HepG2 (cell line): ENCODE results near the gene CISH. TPM values are rescaled to one million over a fixed set of nuclear protein-coding genes. Genes with fewer than 3 reads are reported as not detected.
A peak's percentile ranks its signal among the peaks of the same experiment; 100 is the strongest.

Source experiments
- ATAC-seq: fragments of 200-7000 bp; cut with Tn5 transposase; 3 replicates; pipeline ENCODE4 v1.9.1; 2020; ENCODE audit warnings: mild to moderate bottlenecking, moderate library complexity
- BruUV-seq: library from RNA; stranded (reverse); fragments of 400-500 nt; replicated peaks from 2 replicates; lab custom pipeline; 2021; lab: Mats Ljungman, UMichigan
- CTCF ChIA-PET: fragments of 300-600 bp; formaldehyde crosslinking; extraction: SDS; loops from one replicate; lab custom pipeline; 2021; ENCODE audit warnings: low total read pairs, inconsistent platforms, low intra/inter-chr PET ratio; lab: Yijun Ruan, JAX
- POLR2A ChIA-PET: fragments of 350-600 bp; sonication (Branson Sonifier 250); formaldehyde crosslinking; loops from one replicate; lab custom pipeline; 2020; ENCODE audit warnings: antibody characterized with exemption, inconsistent platforms; lab: Yijun Ruan, JAX
- DNase-seq: peaks from one replicate; pipeline ENCODE4 v3.0.0-alpha.2; 2015; ENCODE audit warnings: low spot score
- FAIRE-seq: peaks from 3 replicates; lab custom pipeline; 2011; peaks lifted over from hg19 to GRCh38; lab: Jason Lieb, UNC
- H2AFZ ChIP-seq: one replicate; pipeline ENCODE4 v1.6.1; 2011; ENCODE audit warnings: low read length, inconsistent platforms
- H3K27ac ChIP-seq: fragments of 300-600 bp; 3 replicates; pipeline ENCODE4 v1.8.0; 2011; ENCODE audit warnings: mixed run types, mild to moderate bottlenecking, mixed read lengths, low read length, inconsistent platforms; ENCODE audit not compliant: insufficient read depth; ENCODE audit errors: extremely low read length
- H3K27me3 ChIP-seq, 2 experiments: fragments of 200-600 bp in 1 of 2; 2 replicates in 1 of 2; 3 replicates in 1 of 2; pipeline versions ENCODE4 v1.6.0 to v1.8.0; 2011; ENCODE audit warnings: low read length in 2 of 2, mild to moderate bottlenecking in 2 of 2, moderate library complexity in 2 of 2, inconsistent platforms in 1 of 2; ENCODE audit not compliant: insufficient read depth in 2 of 2, control insufficient read depth in 1 of 2
- H3K36me3 ChIP-seq, 2 experiments: fragments of 200-600 bp in 1 of 2; replicated peaks in 1 of 2; 2 replicates in 1 of 2; 3 replicates in 1 of 2; pipeline versions ENCODE4 v1.5.1 to v1.8.0; 2011; ENCODE audit warnings: low read length in 2 of 2, inconsistent platforms in 1 of 2; ENCODE audit not compliant: insufficient read depth in 2 of 2, control insufficient read depth in 1 of 2
- H3K4me1 ChIP-seq: 2 replicates; pipeline ENCODE4 v1.5.1; 2012; ENCODE audit warnings: low read length, inconsistent platforms; ENCODE audit not compliant: insufficient read depth
- H3K4me2 ChIP-seq: 2 replicates; pipeline ENCODE4 v1.6.0; 2011; ENCODE audit warnings: low read depth, low read length, inconsistent platforms
- H3K4me3 ChIP-seq, 3 experiments: fragments of 200-600 bp in 1 of 3; sonication (generic), shearing (Covaris generic) in 1 of 3; replicated peaks in 1 of 3; 2 replicates each; pipeline ENCODE4 v1.5.1; 2011 to 2016; ENCODE audit warnings: low read length in 3 of 3, inconsistent platforms in 2 of 3, low read depth in 2 of 3, mild to moderate bottlenecking in 2 of 3, control low read depth in 1 of 3, mixed read lengths in 1 of 3; ENCODE audit not compliant: insufficient read depth in 1 of 3
- H3K79me2 ChIP-seq: one replicate; pipeline ENCODE4 v1.6.1; 2011; ENCODE audit warnings: low read length, inconsistent platforms; ENCODE audit not compliant: insufficient read depth
- H3K9ac ChIP-seq: 2 replicates; pipeline ENCODE4 v1.6.0; 2011; ENCODE audit warnings: mild to moderate bottlenecking, low read depth, low read length, inconsistent platforms; ENCODE audit not compliant: insufficient read depth
- H3K9me3 ChIP-seq: 2 replicates; pipeline ENCODE4 v1.5.1; 2012; ENCODE audit warnings: mild to moderate bottlenecking, low read length
- H4K20me1 ChIP-seq: 2 replicates; pipeline ENCODE4 v1.6.0; 2011; ENCODE audit warnings: inconsistent platforms, mild to moderate bottlenecking, low read length, moderate library complexity; ENCODE audit not compliant: insufficient read depth
- KDM1A ChIP-seq: IDR thresholded peaks from 2 replicates; pipeline ENCODE4 v1.6.1; 2016; ENCODE audit warnings: missing compliant biosample characterization
- SALL2 ChIP-seq: sonication (generic); formaldehyde crosslinking; IDR thresholded peaks from 2 replicates; pipeline ENCODE4 v1.8.1; 2023; ENCODE audit warnings: mild to moderate bottlenecking, missing genetic modification reagents, inconsistent platforms
- SMC3 ChIP-seq: IDR thresholded peaks from 2 replicates; pipeline ENCODE4 v1.6.1; 2011; ENCODE audit warnings: low read length, improper control_type of control experiment
- ZBTB7A ChIP-seq: sonication (generic); formaldehyde crosslinking; IDR thresholded peaks from 2 replicates; pipeline ENCODE4 v1.8.0; 2022; ENCODE audit warnings: mild to moderate bottlenecking, missing genetic modification reagents
- ZNF180 ChIP-seq: sonication (generic); formaldehyde crosslinking; IDR thresholded peaks from 2 replicates; pipeline ENCODE4 v1.4.0; 2020; ENCODE audit warnings: low read depth, missing genetic modification reagents, borderline replicate concordance
- ZNF33B ChIP-seq: sonication (generic); formaldehyde crosslinking; IDR thresholded peaks from 2 replicates; pipeline ENCODE4 v1.5.1; 2020; ENCODE audit warnings: mild to moderate bottlenecking, missing genetic modification reagents
- ZNF713 ChIP-seq: sonication (generic); formaldehyde crosslinking; IDR thresholded peaks from 2 replicates; pipeline ENCODE4 v1.4.0; 2020; ENCODE audit warnings: mild to moderate bottlenecking, missing genetic modification reagents
- WGBS: methylation state at CpG from one replicate; pipeline ENCODE4 v1.1.6; 2017; ENCODE audit warnings: low lambda C conversion rate; 5-methylcytosine and 5-hydroxymethylcytosine counted together
- in situ Hi-C: cut with HindIII; loops from 2 replicates; pipeline ENCODE4 v1.10.0; 2017; ENCODE audit warnings: low pct_unique_long_range_greater_than_20kb; ENCODE audit not compliant: extremely low pct_ligation_motif_present
- intact Hi-C: fragments of 100-400 bp; cut with micrococcal nuclease; formaldehyde crosslinking; loops from one replicate; pipeline ENCODE4 v1.10.0; 2022; ENCODE audit not compliant: unreplicated experiment
- polyA plus RNA-seq, 8 experiments: library from polyadenylated mRNA; depleted of rRNA in 3 of 8; stranded (reverse) in 7 of 8; unstranded in 1 of 8; fragments of >200 nt; fragmentation: Illumina TruSeq in 4 of 8; extraction: Trizol in 4 of 8; gene quantifications; 2 replicates each; pipeline versions ENCODE4 v1.2.1 to v1.2.3, GENCODE V29; 2011 to 2016; ENCODE audit warnings: low read depth in 4 of 8, missing spikeins in 1 of 8, mixed read lengths in 1 of 8; ENCODE audit not compliant: insufficient read depth in 1 of 8
- total RNA-seq, 5 experiments: library from RNA; depleted of rRNA; stranded (reverse); fragments of >200 nt; fragmentation: Illumina TruSeq; extraction: Trizol; gene quantifications; 2 replicates each; pipeline ENCODE4 v1.2.3, GENCODE V29; 2016; ENCODE audit warnings: low read depth in 1 of 5
- TF ChIP-seq, protein P1 (sequence below): sonication (generic); formaldehyde crosslinking; IDR thresholded peaks from 2 replicates; pipeline ENCODE4 v1.4.0; 2020; ENCODE audit warnings: missing genetic modification reagents, borderline replicate concordance
- TF ChIP-seq, protein P2 (sequence below): sonication (generic); formaldehyde crosslinking; conservative IDR thresholded peaks from 2 replicates; pipeline ENCODE4 v1.8.0; 2022; ENCODE audit warnings: mild to moderate bottlenecking, moderate library complexity, missing genetic modification reagents
- TF ChIP-seq, protein P3 (sequence below): sonication (generic); formaldehyde crosslinking; IDR thresholded peaks from 2 replicates; pipeline ENCODE4 v1.5.0; 2020; ENCODE audit warnings: missing genetic modification reagents

Gene CISH
- total and polyA plus RNA-seq, 2 of the 13 experiments (the other 11 are each of a cell fraction or from before 2014, with no cell fraction given): 0.91 to 1.5 TPM

DNA sequence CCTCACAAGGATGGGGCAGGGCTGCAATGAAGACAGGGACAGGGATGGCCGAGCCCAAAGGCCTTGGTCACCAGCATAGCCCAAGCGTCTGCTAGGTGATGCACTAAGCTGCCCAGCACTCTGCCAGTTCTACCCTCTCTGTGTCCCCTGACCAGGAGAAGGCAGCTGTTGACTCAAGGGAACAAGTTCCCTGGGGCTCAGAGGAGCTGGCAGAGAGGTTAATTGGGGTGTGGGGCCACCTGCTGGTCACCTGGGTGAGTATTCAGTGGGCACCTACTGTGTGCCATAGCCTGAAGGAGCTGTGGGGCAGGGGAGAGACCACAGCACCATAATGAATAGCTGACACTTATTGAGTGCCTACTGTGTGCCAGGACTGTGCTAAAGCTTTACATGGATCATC, 41.1 kb upstream of the CISH start:
- peak; percentile 43 for FAIRE-seq
- in situ Hi-C loops (loop anchor here (5.0 kb wide), 2 partner anchors 35 to 80 kb away; partner anchors contain the start of gene MAPKAPK3), intact Hi-C loops (loop anchor here (1.0 kb wide), 1 partner anchor 36 kb away; no protein-coding TSS in a partner anchor)
- Histone ChIP-seq H3K27me3 (peaks cover 0 to 15% of the 10 kb centered on the region in 2 experiments; a peak in 3 of 5 replicates), H3K36me3 (peaks cover 0 to 3% of the 10 kb centered on the region in 2 experiments; a peak in 2 of 5 replicates), H2AFZ (no peak overlapping the region), H3K4me1 (no peaks in the 10 kb centered on the region), H3K27ac (no peak overlapping the region), H3K4me2 (no peak overlapping the region), H3K79me2 (no peaks in the 10 kb centered on the region), H3K9ac (no peak overlapping the region), H3K9me3 (no peaks in the 10 kb centered on the region), H4K20me1 (no peaks in the 10 kb centered on the region), H3K4me3 (no peak overlapping the region)
- BruUV-seq: no TSS peak
- DNase-seq: peak; percentile 43
- CTCF ChIA-PET: interaction anchor here (1.1 to 3.0 kb wide), 2 partner anchors 37 to 81 kb away, joined by 4 to 16 read pairs; partner anchors contain the start of gene MAPKAPK3
- WGBS: 11% methylated on average over 2 of the region's 2 CpGs
- POLR2A ChIA-PET: interaction anchor here (0.8 to 1.6 kb wide), 3 partner anchors 36 to 83 kb away, joined by 3 to 12 read pairs (median 4); partner anchors contain the start of genes CISH, HEMK1 and MAPKAPK3
- peak; percentile 65 for ATAC-seq
- TF ChIP-seq SALL2 (CRISPR knock-in tag): no peak
- TF ChIP-seq KDM1A (CRISPR knock-in tag): no peak
- TF ChIP-seq SMC3: peak; percentile 69
- no peak for TF ChIP-seq ZNF33B (CRISPR knock-in tag)
- TF ChIP-seq ZNF713 (CRISPR knock-in tag): no peak
- TF ChIP-seq, protein P1, sequence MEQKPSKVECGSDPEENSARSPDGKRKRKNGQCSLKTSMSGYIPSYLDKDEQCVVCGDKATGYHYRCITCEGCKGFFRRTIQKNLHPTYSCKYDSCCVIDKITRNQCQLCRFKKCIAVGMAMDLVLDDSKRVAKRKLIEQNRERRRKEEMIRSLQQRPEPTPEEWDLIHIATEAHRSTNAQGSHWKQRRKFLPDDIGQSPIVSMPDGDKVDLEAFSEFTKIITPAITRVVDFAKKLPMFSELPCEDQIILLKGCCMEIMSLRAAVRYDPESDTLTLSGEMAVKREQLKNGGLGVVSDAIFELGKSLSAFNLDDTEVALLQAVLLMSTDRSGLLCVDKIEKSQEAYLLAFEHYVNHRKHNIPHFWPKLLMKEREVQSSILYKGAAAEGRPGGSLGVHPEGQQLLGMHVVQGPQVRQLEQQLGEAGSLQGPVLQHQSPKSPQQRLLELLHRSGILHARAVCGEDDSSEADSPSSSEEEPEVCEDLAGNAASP (CRISPR knock-in tag): no peak
- no peak for TF ChIP-seq ZBTB7A (CRISPR knock-in tag)
- TF ChIP-seq, protein P2, sequence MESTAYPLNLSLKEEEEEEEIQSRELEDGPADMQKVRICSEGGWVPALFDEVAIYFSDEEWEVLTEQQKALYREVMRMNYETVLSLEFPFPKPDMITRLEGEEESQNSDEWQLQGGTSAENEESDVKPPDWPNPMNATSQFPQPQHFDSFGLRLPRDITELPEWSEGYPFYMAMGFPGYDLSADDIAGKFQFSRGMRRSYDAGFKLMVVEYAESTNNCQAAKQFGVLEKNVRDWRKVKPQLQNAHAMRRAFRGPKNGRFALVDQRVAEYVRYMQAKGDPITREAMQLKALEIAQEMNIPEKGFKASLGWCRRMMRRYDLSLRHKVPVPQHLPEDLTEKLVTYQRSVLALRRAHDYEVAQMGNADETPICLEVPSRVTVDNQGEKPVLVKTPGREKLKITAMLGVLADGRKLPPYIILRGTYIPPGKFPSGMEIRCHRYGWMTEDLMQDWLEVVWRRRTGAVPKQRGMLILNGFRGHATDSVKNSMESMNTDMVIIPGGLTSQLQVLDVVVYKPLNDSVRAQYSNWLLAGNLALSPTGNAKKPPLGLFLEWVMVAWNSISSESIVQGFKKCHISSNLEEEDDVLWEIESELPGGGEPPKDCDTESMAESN (CRISPR knock-in tag): no peak
- TF ChIP-seq, protein P3, sequence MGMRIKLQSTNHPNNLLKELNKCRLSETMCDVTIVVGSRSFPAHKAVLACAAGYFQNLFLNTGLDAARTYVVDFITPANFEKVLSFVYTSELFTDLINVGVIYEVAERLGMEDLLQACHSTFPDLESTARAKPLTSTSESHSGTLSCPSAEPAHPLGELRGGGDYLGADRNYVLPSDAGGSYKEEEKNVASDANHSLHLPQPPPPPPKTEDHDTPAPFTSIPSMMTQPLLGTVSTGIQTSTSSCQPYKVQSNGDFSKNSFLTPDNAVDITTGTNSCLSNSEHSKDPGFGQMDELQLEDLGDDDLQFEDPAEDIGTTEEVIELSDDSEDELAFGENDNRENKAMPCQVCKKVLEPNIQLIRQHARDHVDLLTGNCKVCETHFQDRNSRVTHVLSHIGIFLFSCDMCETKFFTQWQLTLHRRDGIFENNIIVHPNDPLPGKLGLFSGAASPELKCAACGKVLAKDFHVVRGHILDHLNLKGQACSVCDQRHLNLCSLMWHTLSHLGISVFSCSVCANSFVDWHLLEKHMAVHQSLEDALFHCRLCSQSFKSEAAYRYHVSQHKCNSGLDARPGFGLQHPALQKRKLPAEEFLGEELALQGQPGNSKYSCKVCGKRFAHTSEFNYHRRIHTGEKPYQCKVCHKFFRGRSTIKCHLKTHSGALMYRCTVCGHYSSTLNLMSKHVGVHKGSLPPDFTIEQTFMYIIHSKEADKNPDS (CRISPR knock-in tag): no peak
- TF ChIP-seq ZNF180 (CRISPR knock-in tag): no peak
